Embryonic facial prominence (tissue), 1 donor: ENCODE data around the gene CAPN10.

Source experiments
- DNase-seq: peaks from one replicate; pipeline ENCODE4 v3.0.0-alpha.2; 2016; ENCODE audit errors: extremely low spot score

Gene CAPN10

GRCh38 chr2:240637116-240637900 is 50.8 kb downstream of the CAPN10 start:
- no peak for DNase-seq

GRCh38 chr2:240637901-240638345 is 51.4 kb downstream of the CAPN10 start:
- no peak for DNase-seq

DNA sequence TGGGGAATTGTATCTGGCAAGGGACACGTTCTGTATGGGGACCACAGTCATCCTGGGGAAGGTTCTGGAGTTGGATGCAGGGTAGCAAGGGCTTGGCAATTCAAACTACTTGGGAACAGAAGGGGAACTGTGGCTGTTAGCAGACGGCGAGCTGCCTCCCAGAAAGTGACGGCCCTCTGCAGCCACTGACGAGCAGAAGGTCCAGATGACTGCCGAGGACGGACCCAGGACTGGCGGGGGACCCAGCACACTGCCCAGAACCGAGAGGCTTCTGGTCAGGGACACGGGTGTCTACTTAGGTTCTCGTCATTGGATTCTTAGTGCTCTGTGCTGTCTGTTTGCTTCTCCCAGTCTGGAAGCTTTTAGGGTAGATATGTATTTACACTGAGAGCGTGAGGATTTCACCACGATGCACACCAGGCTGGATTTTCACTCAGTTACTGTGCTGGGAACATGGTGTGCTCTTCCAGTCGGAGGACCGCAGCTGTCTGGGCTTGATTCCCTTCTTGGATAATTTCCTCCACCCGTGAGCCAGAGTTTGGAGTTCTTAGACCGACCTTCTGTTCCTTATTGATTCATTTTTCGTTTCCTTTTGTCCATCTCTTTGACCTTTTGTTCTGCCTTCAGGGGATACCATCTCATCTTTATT is 52.1 kb downstream of the CAPN10 start:
- DNase-seq: no peak

- no peak for DNase-seq
Observed at GRCh38 chr2:240639566-240639965, 53.0 kb downstream of the CAPN10 start.

- DNase-seq: no peak
Observed at GRCh38 chr2:240640939-240641338, 54.4 kb downstream of the CAPN10 start.

GRCh38 chr2:240642061-240642805 is 55.7 kb downstream of the CAPN10 start:
- DNase-seq: no peak

GRCh38 chr2:240642806-240643092 is 56.2 kb downstream of the CAPN10 start:
- no peak for DNase-seq

GRCh38 chr2:240643093-240643810 is 56.7 kb downstream of the CAPN10 start:
- DNase-seq: no peak

GRCh38 chr2:240643811-240644150 is 57.2 kb downstream of the CAPN10 start:
- no peak for DNase-seq

GRCh38 chr2:240644171-240644651 is 57.7 kb downstream of the CAPN10 start:
- DNase-seq: no peak

DNA sequence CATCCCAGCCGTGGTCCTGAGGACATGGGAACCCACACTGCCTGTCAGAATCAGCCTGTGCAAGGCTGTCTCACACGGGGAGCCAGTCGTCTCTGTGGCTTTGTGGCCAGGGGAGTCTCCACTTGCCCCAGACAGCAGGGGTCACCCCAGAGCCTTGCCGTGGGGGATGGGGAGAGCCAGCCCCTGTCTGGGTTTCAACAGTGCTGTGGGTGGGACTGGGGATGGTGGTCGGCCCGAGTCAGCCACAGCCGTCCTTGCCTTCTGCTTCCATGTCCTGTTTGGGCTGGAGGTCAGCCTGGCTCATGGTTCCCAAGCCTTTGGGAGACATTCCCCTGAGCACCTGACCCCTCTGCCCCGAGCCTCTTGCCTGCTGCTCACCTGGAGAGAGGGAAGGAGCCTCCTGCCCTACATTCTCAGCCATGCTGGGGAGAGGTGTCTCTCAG is 58.3 kb downstream of the CAPN10 start:
- no peak for DNase-seq

GRCh38 chr2:240645346-240645745 is 58.8 kb downstream of the CAPN10 start:
- no peak for DNase-seq

- DNase-seq: no peak
Observed at GRCh38 chr2:240645801-240646175, 59.3 kb downstream of the CAPN10 start.

DNA sequence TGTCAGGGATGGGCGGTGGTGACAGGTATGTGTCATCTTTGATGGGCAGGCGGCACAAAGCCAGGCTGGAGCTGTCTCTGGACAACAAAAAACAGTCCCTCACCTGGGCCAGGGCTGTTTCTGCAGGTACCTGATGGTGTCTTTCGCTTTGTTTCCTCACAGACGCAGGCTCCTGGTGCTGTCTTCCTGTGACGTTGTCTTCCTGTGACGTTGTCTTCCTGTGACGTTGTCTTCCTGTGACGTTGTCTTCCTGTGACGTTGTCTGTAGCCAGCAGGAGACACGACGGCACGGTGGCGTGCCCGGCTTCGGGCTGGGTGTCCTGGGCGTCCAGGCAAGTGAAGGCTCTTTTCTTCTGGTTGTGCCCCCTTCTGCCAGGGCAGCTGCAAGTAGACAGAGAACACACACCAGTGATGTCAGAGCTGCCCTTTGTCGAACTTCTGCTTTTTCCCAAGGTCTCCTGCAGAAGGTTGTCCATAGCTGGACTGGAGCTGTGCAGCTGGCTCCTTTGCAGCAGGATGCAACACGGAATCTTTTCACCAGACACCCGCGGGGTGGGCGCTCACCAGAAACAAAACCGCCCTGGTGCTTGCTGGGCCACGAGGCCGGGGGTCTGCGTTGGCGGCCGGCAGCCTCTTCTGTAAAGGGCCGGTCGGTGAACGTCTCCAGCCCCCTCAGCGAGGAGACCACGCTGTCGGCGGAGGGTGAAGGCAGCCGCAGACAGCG is 59.8 kb downstream of the CAPN10 start:
- no peak for DNase-seq

DNA sequence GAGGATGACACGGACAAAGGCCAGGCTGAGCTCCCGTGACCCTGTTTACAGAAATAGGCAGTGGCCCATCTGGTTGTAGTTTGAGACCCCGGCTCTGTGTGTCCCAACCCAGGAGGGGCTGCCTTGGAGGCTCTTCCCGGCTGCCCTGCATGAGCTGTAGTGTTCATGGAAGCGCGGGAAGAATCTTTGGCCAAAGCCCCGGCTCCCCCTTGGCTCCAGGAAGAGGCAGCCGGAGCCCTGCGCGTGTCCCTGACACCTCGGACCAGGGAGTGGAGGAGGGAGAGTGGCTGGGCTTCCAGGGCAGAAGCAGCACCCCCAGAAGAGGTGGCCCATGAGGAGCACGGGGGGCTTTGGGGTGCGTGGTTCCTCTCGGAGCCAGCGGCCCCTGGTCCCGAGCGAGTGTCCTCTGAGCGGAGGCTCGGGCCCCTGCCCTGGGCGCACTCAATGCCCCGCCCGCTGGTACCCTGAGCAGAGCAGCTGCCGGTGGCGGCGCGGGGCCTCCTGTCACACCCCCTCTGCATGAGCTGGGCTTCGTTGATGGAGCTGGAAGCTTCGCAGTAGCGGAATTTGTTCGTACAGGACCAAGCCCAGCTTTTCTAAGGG is 60.5 kb downstream of the CAPN10 start:
- DNase-seq: no peak

GRCh38 chr2:240647503-240648154 is 61.1 kb downstream of the CAPN10 start:
- DNase-seq: no peak

DNA sequence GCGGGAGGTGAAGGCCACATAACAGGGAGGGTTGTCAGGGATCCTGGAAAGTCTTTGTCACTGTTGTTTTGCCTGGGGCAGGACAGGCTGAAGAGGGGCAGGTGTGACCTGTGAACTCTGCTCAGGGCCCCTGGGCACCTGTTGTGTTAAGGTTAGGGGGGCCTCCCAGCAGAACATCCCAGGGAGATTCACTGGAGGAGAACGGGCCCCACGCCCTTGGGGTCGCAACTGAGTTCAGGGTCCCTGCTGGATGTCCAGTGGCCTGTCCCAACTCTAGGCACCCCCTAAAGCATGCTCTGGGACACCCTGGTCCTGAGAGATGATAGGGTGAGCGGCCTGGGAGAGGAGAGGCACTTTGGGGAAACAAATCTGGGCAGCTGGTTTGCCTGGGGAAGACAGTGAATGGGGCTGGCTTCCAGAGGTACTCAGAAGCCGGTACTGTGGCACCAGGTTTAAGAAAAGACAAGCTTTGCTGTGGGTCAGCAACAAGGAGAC is 61.7 kb downstream of the CAPN10 start:
- DNase-seq: no peak
